ENCODE results near the gene MORN4.

The MORN4 gene

DNA sequence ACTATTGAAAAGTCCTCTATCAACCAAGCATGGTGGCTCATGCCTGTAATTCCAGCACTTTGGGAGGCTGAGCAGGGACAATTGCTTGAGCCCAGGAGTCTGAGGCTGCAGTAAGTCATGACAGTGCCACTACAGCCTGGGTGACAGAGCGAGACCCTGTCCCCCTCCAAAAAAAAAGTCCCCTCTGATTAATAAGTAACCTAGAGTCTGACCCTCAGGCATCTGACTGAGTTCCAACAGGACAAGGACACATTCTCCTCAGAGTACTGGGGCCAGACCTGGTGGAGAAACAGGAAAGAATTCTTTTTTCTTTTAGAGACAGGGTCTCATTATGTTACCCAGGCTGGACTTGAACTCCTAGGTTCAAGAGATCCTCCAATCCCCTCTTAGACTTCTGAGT lies 10.0 kb downstream of the MORN4 start:
- no peak overlapping the region for H3K27ac ChIP-seq
- TF ChIP-seq CTCF (conservative IDR thresholded peaks at IDR 0.05), result no peak

DNA sequence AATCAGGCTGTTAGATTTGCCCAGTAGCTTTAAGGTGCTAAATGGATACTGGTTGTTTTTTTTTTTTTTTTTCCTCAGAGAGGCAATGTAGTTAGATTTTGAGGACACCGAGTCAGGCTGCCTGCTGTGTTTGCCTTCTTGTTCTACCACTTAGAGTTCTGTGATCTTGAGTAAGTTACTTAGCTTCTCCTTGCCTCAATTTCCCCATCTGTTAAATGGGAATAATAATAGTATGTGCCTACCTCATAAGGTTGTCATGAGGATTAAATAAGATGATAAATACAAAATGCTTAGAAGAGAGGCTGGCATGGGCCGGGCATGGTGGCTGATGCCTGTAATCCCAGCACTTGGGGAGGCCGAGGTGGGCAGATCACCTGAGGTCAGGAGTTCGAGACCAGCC lies 14.6 kb downstream of the MORN4 start:
- TF ChIP-seq CTCF (conservative IDR thresholded peaks at IDR 0.05), result no peak
- H3K27ac ChIP-seq, result no peak overlapping the region

DNA sequence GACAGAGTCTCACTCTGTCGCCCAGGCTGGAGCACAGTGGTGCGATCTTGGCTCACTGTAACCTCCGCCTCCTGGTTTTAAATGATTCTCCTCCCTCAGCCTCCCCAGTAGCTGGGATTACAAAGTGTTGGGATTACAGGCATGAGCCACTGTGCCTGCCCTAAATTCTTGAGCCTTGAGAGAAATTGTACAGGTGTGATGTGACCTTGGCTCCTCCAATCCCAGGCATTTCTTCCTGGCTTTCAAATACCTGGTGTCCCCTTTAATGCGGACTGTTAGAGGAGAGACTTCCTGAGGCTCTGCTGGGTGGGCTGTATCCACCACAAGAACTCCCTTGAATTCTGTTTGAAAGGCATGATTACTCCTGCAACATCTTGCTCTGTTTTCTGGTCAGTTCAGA lies 15.0 kb downstream of the MORN4 start:
- H3K27ac ChIP-seq, result no peak overlapping the region

GRCh38 chr10:97612386-97612785 lies 20.9 kb downstream of the MORN4 start:
- H3K27ac ChIP-seq, result no peak overlapping the region
- peak; percentile 74 for TF ChIP-seq CTCF (conservative IDR thresholded peaks at IDR 0.05)

More for the DNA sequence above, 15.0 kb downstream of the MORN4 start:
- TF ChIP-seq CTCF (conservative IDR thresholded peaks at IDR 0.05), result no peak

- no peak for TF ChIP-seq CTCF (conservative IDR thresholded peaks at IDR 0.05)
- no peak overlapping the region for H3K27ac ChIP-seq
Observed at GRCh38 chr10:97611473-97611872, 21.8 kb downstream of the MORN4 start.

DNA sequence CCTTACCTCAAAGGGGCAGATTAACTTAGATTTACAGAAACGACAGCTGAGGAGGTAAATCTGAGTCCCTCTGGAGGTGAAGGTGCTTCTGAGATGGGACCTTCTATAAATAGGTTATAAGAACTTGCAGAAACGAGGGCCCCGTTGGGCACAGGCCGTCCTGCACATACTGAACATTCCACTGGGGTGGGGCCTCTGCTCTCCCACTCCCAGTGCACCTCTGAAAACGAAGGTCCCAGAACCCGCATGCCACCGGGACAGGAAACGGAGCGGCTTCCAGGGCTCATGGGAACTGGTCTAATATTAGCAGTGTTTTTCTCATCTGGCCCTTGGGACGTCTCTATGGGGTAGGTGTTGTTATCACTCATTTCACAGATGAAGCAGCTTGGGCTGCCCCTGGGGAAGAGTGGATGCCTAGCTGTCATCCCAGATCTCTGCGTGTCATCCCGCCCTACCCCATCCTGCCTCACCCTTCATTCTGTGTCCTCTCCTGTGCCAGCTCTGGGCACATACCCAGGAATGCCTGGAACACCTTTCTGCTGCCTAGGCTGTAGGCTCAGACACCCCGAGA lies 24.2 kb downstream of the MORN4 start:
- no peak overlapping the region for H3K27ac ChIP-seq
- TF ChIP-seq CTCF (conservative IDR thresholded peaks at IDR 0.05), result no peak

GRCh38 chr10:97607095-97607636 lies 26.1 kb downstream of the MORN4 start:
- no peak for TF ChIP-seq CTCF (conservative IDR thresholded peaks at IDR 0.05)
- H3K27ac ChIP-seq, result no peak overlapping the region
